GM19438 (cell line): ENCODE measurements around the gene FCRL2.
"Not testable (repeated sequence)": the region's sequence is repeated elsewhere in the genome, so short reads cannot be mapped to it uniquely, and the experiment has no call there.

Experiments
- ATAC-seq: cut with Tn5 transposase; IDR thresholded peaks from one replicate; pipeline ENCODE4 v1.9.1; 2021; ENCODE audit warnings: low read depth; ENCODE audit not compliant: unreplicated experiment

FCRL2 gene

GRCh38 chr1:157753611-157754010 is 23.3 kb downstream of the FCRL2 start:
- no peak for ATAC-seq

- no peak for ATAC-seq
Observed at GRCh38 chr1:157751283-157751682, 25.6 kb downstream of the FCRL2 start.

GRCh38 chr1:157748262-157748817 is 28.6 kb downstream of the FCRL2 start:
- ATAC-seq, result no peak

GRCh38 chr1:157739229-157739901 is 37.6 kb downstream of the FCRL2 start:
- no peak for ATAC-seq

- not testable (repeated sequence) for ATAC-seq
Observed at GRCh38 chr1:157735991-157736390, 40.9 kb downstream of the FCRL2 start.

- ATAC-seq, result no peak
Observed at GRCh38 chr1:157734321-157734720, 42.6 kb downstream of the FCRL2 start.

GRCh38 chr1:157732755-157733154 is 44.2 kb downstream of the FCRL2 start:
- no peak for ATAC-seq

GRCh38 chr1:157725221-157725577 is 51.7 kb downstream of the FCRL2 start:
- ATAC-seq, result no peak

GRCh38 chr1:157724537-157725220 is 52.3 kb downstream of the FCRL2 start:
- no peak for ATAC-seq

GRCh38 chr1:157723157-157723556 is 53.8 kb downstream of the FCRL2 start:
- no peak for ATAC-seq

- ATAC-seq, result no peak
Observed at GRCh38 chr1:157721985-157722384, 54.9 kb downstream of the FCRL2 start.

- no peak for ATAC-seq
Observed at GRCh38 chr1:157715736-157716135, 61.2 kb downstream of the FCRL2 start.

- no peak for ATAC-seq
Observed at GRCh38 chr1:157711802-157712201, 65.1 kb downstream of the FCRL2 start.

GRCh38 chr1:157704878-157705277 is 72.1 kb downstream of the FCRL2 start:
- ATAC-seq, result no peak

GRCh38 chr1:157703981-157704380 is 73.0 kb downstream of the FCRL2 start:
- ATAC-seq, result no peak

- no peak for ATAC-seq
Observed at GRCh38 chr1:157702308-157702825, 74.6 kb downstream of the FCRL2 start.

GRCh38 chr1:157700732-157701131 is 76.2 kb downstream of the FCRL2 start, which contains the start of gene FCRL3:
TSS of gene FCRL3 (minus strand) at chr1:157700769. CDS start at chr1:157700489, 280 bp downstream.
- ATAC-seq, result no peak

- no peak for ATAC-seq
Observed at GRCh38 chr1:157700305-157700704, 76.6 kb downstream of the FCRL2 start.

GRCh38 chr1:157697781-157698569 is 79.0 kb downstream of the FCRL2 start:
- no peak for ATAC-seq

GRCh38 chr1:157696966-157697628 is 79.8 kb downstream of the FCRL2 start:
- ATAC-seq, result no peak
